ENCODE data around the gene FLVCR2.

FLVCR2 gene

DNA sequence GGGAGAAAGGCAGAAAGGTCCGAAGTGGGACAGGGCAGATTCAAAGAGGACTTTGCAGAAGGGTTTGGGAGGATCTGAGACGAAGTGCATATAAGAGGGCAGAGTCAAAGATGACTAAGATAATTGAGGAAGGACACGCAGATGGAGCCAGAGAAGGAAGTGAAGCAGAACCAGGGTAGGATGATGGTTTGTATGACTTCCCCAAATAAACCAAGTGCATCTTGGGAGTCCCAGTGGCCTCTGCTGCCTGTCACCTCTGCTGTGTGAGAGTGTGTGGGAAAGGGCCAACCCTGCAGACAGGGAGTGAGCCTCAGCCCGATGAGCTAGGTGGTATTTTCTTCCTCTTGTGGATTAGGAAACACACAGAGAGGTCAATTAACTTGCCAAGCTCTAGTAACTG lies 36.8 kb downstream of the FLVCR2 start:
- Histone ChIP-seq H3K27ac (ENCODE audit: low read length) (no peak overlapping the region), H3K36me3 (replicated peaks; ENCODE audit: insufficient read depth, low read length) (no peaks in the 10 kb centered on the region), H3K9me3 (replicated peaks; ENCODE audit: insufficient read depth, low read length) (no peaks in the 10 kb centered on the region), H3K4me3 (ENCODE audit: low read length) (no peak overlapping the region), H2AFZ (ENCODE audit: low read length) (no peak overlapping the region), H3K79me2 (ENCODE audit: low read length) (no peaks in the 10 kb centered on the region), H3K9ac (ENCODE audit: low read length) (no peak overlapping the region), H3K4me1 (ENCODE audit: low read length) (no peaks in the 10 kb centered on the region), H3K4me2 (ENCODE audit: low read depth, low read length) (no peak overlapping the region), H4K20me1 (ENCODE audit: insufficient read depth, low read length) (no peaks in the 10 kb centered on the region), H3K9me2 (replicated peaks; ENCODE audit: insufficient read depth, low read length) (no peaks in the 10 kb centered on the region), H3F3A (ENCODE audit: insufficient read depth, low read length) (no peaks in the 10 kb centered on the region), H3K27me3 (replicated peaks; ENCODE audit: insufficient read depth, low read length) (no peaks in the 10 kb centered on the region)
- DNase-seq, result no peak
- TF ChIP-seq EZH2 (optimal IDR thresholded peaks at IDR 0.05; ENCODE audit: low read depth, low read length) (no peak), CTCF (IDR thresholded peaks at IDR 0.05; ENCODE audit: low read length) (no peak), EZH2phosphoT487 (IDR thresholded peaks at IDR 0.05; ENCODE audit: low read length) (no peak)

DNA sequence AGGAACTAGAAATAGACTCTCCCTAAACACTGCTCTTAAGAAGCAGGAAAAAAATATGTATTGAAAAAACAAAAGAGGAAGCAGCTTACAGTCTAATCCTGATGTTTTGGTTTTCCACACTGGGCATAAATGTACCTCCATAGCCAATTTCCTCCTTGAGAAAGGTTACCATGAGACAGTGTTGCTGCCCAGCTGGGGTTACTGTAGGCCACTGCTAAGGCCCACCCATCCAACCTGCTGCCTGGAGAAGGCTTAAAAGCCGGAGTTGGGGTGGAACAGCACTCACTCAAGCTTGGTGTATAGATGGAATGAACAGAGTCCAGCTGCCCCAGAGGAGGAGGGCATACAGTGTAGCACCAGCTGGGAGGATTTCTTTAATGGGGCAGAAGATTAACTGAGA lies 41.1 kb downstream of the FLVCR2 start:
- no peak for DNase-seq
- Histone ChIP-seq H3K9me2 (replicated peaks; ENCODE audit: insufficient read depth, low read length) (no peaks in the 10 kb centered on the region), H3K36me3 (replicated peaks; ENCODE audit: insufficient read depth, low read length) (no peaks in the 10 kb centered on the region), H3K9ac (ENCODE audit: low read length) (no peak overlapping the region), H2AFZ (ENCODE audit: low read length) (no peak overlapping the region), H3K4me1 (ENCODE audit: low read length) (no peaks in the 10 kb centered on the region), H3K4me2 (ENCODE audit: low read depth, low read length) (no peak overlapping the region), H3K79me2 (ENCODE audit: low read length) (no peaks in the 10 kb centered on the region), H3K9me3 (replicated peaks; ENCODE audit: insufficient read depth, low read length) (no peaks in the 10 kb centered on the region), H3F3A (ENCODE audit: insufficient read depth, low read length) (no peaks in the 10 kb centered on the region), H3K4me3 (ENCODE audit: low read length) (no peak overlapping the region), H4K20me1 (ENCODE audit: insufficient read depth, low read length) (no peaks in the 10 kb centered on the region), H3K27me3 (replicated peaks; ENCODE audit: insufficient read depth, low read length) (no peaks in the 10 kb centered on the region), H3K27ac (ENCODE audit: low read length) (no peak overlapping the region)
- TF ChIP-seq EZH2 (optimal IDR thresholded peaks at IDR 0.05; ENCODE audit: low read depth, low read length), result no peak
- no peak for TF ChIP-seq EZH2phosphoT487 (IDR thresholded peaks at IDR 0.05; ENCODE audit: low read length)

- Histone ChIP-seq H2AFZ (ENCODE audit: low read length) (no peak overlapping the region), H3K4me3 (ENCODE audit: low read length) (no peak overlapping the region), H3K27me3 (replicated peaks; ENCODE audit: insufficient read depth, low read length) (no peaks in the 10 kb centered on the region), H3K27ac (ENCODE audit: low read length) (no peak overlapping the region), H3K9ac (ENCODE audit: low read length) (no peak overlapping the region), H3K4me2 (ENCODE audit: low read depth, low read length) (no peak overlapping the region), H3K36me3 (replicated peaks; ENCODE audit: insufficient read depth, low read length) (no peaks in the 10 kb centered on the region), H3K79me2 (ENCODE audit: low read length) (no peaks in the 10 kb centered on the region), H3K4me1 (ENCODE audit: low read length) (no peaks in the 10 kb centered on the region), H3K9me3 (replicated peaks; ENCODE audit: insufficient read depth, low read length) (no peaks in the 10 kb centered on the region), H3K9me2 (replicated peaks; ENCODE audit: insufficient read depth, low read length) (no peaks in the 10 kb centered on the region), H4K20me1 (ENCODE audit: insufficient read depth, low read length) (no peaks in the 10 kb centered on the region), H3F3A (ENCODE audit: insufficient read depth, low read length) (no peaks in the 10 kb centered on the region)
- no peak for DNase-seq
- TF ChIP-seq EZH2phosphoT487 (IDR thresholded peaks at IDR 0.05; ENCODE audit: low read length) (no peak), EZH2 (optimal IDR thresholded peaks at IDR 0.05; ENCODE audit: low read depth, low read length) (no peak), CTCF (IDR thresholded peaks at IDR 0.05; ENCODE audit: low read length) (no peak)
Observed at GRCh38 chr14:75625034-75625433, 46.6 kb downstream of the FLVCR2 start.

- no peak overlapping the region for H3K4me2 ChIP-seq (ENCODE audit: low read depth, low read length)
- H3F3A ChIP-seq (ENCODE audit: insufficient read depth, low read length), result no peaks in the 10 kb centered on the region
- H3K36me3 ChIP-seq (replicated peaks; ENCODE audit: insufficient read depth, low read length), result no peaks in the 10 kb centered on the region
- no peaks in the 10 kb centered on the region for H3K27me3 ChIP-seq (replicated peaks; ENCODE audit: insufficient read depth, low read length)
- H3K79me2 ChIP-seq (ENCODE audit: low read length), result no peaks in the 10 kb centered on the region
- H3K27ac ChIP-seq (ENCODE audit: low read length), result no peak overlapping the region
- TF ChIP-seq CTCF (IDR thresholded peaks at IDR 0.05; ENCODE audit: low read length) (no peak), EZH2 (optimal IDR thresholded peaks at IDR 0.05; ENCODE audit: low read depth, low read length) (no peak), EZH2phosphoT487 (IDR thresholded peaks at IDR 0.05; ENCODE audit: low read length) (no peak)
- no peak overlapping the region for H3K9ac ChIP-seq (ENCODE audit: low read length)
- H4K20me1 ChIP-seq (ENCODE audit: insufficient read depth, low read length), result no peaks in the 10 kb centered on the region
- H3K4me3 ChIP-seq (ENCODE audit: low read length), result no peak overlapping the region
- no peak overlapping the region for H2AFZ ChIP-seq (ENCODE audit: low read length)
- no peaks in the 10 kb centered on the region for H3K9me2 ChIP-seq (replicated peaks; ENCODE audit: insufficient read depth, low read length)
- H3K4me1 ChIP-seq (ENCODE audit: low read length), result no peaks in the 10 kb centered on the region
- no peaks in the 10 kb centered on the region for H3K9me3 ChIP-seq (replicated peaks; ENCODE audit: insufficient read depth, low read length)
- no peak for DNase-seq
Observed at GRCh38 chr14:75626396-75626795, 48.0 kb downstream of the FLVCR2 start.

Measured in MM.1S (cell line).